ENCODE results near the gene GNG5. TPM values are rescaled to one million over a fixed set of nuclear protein-coding genes. Genes with fewer than 3 reads are reported as not detected.

The GNG5 gene
- total and polyA plus RNA-seq, 9 donors, result 26.2 to 211 (median 64.1) TPM

DNA sequence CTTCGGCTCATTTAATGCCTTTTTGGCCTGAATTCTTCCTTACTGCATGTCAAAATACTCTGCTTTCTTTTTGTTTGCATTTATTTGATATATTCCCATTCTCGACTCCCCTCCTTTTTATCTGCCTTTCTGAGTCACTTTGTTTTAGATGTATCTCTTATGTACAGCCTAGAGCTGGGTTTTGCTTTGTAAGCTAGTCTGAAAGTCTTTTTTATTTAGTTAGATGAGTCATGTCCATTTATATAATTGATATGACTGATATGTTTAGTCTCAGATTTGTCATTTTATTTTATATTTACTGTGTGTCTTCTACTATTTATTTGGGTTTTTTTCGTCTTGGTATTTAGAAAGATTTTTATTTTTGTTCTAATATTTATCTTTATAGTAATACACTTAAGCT is 33.6 kb upstream of the GNG5 start:
- intact Hi-C loops (cut with DNase I), result no loop called here
- no peaks in the 10 kb centered on the region for H3K9me3 ChIP-seq
- no peaks in the 10 kb centered on the region for H3K4me1 ChIP-seq (ENCODE audit: insufficient read depth)
- no peak overlapping the region for H3K27ac ChIP-seq
- no peak overlapping the region for H3K4me3 ChIP-seq
- TF ChIP-seq EP300 (IDR thresholded peaks at IDR 0.05) (no peak), POLR2A (IDR thresholded peaks at IDR 0.05) (no peak)
- TF ChIP-seq, protein P1, sequence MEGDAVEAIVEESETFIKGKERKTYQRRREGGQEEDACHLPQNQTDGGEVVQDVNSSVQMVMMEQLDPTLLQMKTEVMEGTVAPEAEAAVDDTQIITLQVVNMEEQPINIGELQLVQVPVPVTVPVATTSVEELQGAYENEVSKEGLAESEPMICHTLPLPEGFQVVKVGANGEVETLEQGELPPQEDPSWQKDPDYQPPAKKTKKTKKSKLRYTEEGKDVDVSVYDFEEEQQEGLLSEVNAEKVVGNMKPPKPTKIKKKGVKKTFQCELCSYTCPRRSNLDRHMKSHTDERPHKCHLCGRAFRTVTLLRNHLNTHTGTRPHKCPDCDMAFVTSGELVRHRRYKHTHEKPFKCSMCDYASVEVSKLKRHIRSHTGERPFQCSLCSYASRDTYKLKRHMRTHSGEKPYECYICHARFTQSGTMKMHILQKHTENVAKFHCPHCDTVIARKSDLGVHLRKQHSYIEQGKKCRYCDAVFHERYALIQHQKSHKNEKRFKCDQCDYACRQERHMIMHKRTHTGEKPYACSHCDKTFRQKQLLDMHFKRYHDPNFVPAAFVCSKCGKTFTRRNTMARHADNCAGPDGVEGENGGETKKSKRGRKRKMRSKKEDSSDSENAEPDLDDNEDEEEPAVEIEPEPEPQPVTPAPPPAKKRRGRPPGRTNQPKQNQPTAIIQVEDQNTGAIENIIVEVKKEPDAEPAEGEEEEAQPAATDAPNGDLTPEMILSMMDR (IDR thresholded peaks at IDR 0.05), result no peak
- H3K27me3 ChIP-seq, result no peaks in the 10 kb centered on the region
- 32 to 45% (median 37%) methylated on average over 3 of the region's 3 CpGs for WGBS, 3 donors
- no peaks in the 10 kb centered on the region for H3K36me3 ChIP-seq
- no peak for DNase-seq

DNA sequence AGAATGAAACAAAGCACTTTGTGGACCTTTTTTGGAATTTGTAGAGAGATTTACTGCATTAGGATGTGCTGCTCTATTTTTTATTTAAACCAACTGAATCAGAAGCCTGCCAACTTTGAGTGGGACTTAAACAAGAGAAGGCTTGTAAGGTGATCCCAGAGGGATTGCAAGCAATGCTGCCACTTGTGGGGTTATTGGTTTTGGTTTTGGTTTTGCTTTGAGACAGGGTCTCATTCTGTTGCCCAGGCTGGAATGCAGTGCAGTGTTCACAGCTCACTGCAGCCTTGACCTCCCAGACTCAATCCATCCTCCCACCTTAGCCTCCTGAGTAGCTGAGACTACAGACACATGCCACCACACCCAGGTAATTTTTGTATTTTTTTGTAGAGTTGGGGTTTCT is 32.2 kb upstream of the GNG5 start:
- DNase-seq, result no peak
- Histone ChIP-seq H3K36me3 (no peaks in the 10 kb centered on the region), H3K27me3 (no peaks in the 10 kb centered on the region), H3K4me3 (no peak overlapping the region), H3K9me3 (no peaks in the 10 kb centered on the region), H3K4me1 (ENCODE audit: insufficient read depth) (no peaks in the 10 kb centered on the region), H3K27ac (no peak overlapping the region)
- TF ChIP-seq, protein P1 (IDR thresholded peaks at IDR 0.05), result no peak
- no peak for TF ChIP-seq EP300 (IDR thresholded peaks at IDR 0.05)
- no peak for TF ChIP-seq POLR2A (IDR thresholded peaks at IDR 0.05)
- intact Hi-C loops (cut with DNase I), result no loop called here

DNA sequence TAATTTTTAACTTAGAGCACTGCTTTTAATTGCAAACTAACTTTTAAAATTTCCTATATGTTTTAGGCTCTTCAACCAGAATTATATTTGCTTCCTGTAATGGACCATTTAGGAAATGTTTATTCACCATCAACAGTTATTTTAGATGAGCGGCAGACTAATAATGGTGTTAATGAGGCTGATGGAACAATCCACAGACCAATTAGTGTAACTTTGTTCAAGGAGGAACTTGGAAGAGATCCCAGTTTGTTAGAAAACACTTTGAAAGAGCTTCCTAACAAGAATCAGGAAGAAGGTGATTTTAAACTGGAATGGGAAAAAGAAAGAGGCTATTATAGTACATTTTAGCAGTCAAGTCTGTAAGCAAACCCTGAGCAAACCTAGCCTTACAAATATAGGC is 19.4 kb upstream of the GNG5 start:
- no peak for DNase-seq
- H3K36me3 ChIP-seq, result no peaks in the 10 kb centered on the region
- WGBS, 3 donors, result 86 to 95% (median 89%) methylated on average over 1 of the region's 1 CpG

DNA sequence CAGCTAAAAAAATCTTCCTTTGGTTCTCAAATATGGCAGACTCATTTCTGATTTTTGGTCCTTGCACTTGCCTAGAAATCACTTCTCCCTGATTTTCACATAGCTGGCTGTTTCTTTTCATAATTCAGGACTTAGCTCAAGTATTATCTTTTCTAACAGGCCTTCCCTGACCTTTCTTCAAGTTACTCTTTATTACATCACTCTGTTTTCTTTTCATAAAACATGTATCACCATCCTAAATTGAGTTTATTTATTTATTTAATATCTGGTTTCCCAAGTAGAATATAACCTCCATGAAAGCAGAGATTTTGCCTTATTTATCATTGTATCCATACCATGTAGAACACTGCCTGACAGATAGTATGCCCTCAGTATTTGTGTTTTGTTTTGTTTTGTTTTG is 18.2 kb upstream of the GNG5 start:
- TF ChIP-seq, protein P1 (IDR thresholded peaks at IDR 0.05), result no peak
- TF ChIP-seq EP300 (IDR thresholded peaks at IDR 0.05), result no peak
- no peak for TF ChIP-seq POLR2A (IDR thresholded peaks at IDR 0.05)
- no peak for DNase-seq
- Histone ChIP-seq H3K36me3 (no peaks in the 10 kb centered on the region), H3K4me1 (ENCODE audit: insufficient read depth) (no peaks in the 10 kb centered on the region), H3K9me3 (no peaks in the 10 kb centered on the region), H3K4me3 (no peak overlapping the region), H3K27me3 (no peaks in the 10 kb centered on the region), H3K27ac (no peak overlapping the region)
- intact Hi-C loops (cut with DNase I), result no loop called here

More for the DNA sequence above, 19.4 kb upstream of the GNG5 start:
- H3K27me3 ChIP-seq, result no peaks in the 10 kb centered on the region
- intact Hi-C loops (cut with DNase I), result no loop called here
- no peaks in the 10 kb centered on the region for H3K9me3 ChIP-seq
- no peak overlapping the region for H3K27ac ChIP-seq
- no peak overlapping the region for H3K4me3 ChIP-seq
- TF ChIP-seq, protein P1 (IDR thresholded peaks at IDR 0.05), result no peak
- TF ChIP-seq POLR2A (IDR thresholded peaks at IDR 0.05), result no peak
- TF ChIP-seq EP300 (IDR thresholded peaks at IDR 0.05), result no peak
- no peaks in the 10 kb centered on the region for H3K4me1 ChIP-seq (ENCODE audit: insufficient read depth)

DNA sequence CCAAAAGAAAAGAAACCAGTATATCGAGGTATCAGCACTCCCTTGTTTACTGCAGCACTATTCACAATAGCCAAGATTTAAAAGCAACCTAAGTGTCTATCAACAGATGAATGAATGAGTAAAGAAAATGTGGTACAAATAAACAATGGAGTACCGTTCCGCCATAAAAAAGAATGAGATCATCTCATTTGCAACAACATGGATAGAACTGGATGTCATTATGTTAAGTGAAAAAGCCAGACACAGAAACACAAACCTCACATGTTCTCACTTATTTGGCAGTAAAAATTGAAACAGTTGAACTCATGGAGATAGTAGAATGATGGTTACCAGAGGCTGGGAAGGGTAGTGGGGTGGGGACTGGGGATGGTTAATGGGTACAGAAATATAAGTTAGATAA is 4.3 kb upstream of the GNG5 start:
- Histone ChIP-seq H3K36me3 (no peaks in the 10 kb centered on the region), H3K4me3 (no peak overlapping the region), H3K27me3 (no peaks in the 10 kb centered on the region), H3K27ac (no peak overlapping the region), H3K9me3 (no peaks in the 10 kb centered on the region), H3K4me1 (ENCODE audit: insufficient read depth) (no peaks in the 10 kb centered on the region)
- 94 to 95% (median 95%) methylated on average over 3 of the region's 3 CpGs for WGBS, 3 donors
- no peak for DNase-seq
- intact Hi-C loops (cut with DNase I), result no loop called here
- no peak for TF ChIP-seq POLR2A (IDR thresholded peaks at IDR 0.05)
- TF ChIP-seq, protein P1 (IDR thresholded peaks at IDR 0.05), result no peak
- no peak for TF ChIP-seq EP300 (IDR thresholded peaks at IDR 0.05)

Measured in ovary (tissue), 9 donors.